KBM-7 (cell line): ENCODE results near the gene DES.
A peak's percentile ranks its signal among the peaks of the same experiment; 100 is the strongest.

Experiments used
- DNase-seq: peaks from one replicate; pipeline ENCODE4 v3.0.0-alpha.2; 2015
- in situ Hi-C: fragments of 300-500 bp; cut with MboI; formaldehyde crosslinking; loops from 2 replicates; pipeline ENCODE4 v1.14.3; 2020; ENCODE audit warnings: low sequenced_read_pairs, low pct_unique_long_range_greater_than_20kb, mixed read lengths

Gene DES

DNA sequence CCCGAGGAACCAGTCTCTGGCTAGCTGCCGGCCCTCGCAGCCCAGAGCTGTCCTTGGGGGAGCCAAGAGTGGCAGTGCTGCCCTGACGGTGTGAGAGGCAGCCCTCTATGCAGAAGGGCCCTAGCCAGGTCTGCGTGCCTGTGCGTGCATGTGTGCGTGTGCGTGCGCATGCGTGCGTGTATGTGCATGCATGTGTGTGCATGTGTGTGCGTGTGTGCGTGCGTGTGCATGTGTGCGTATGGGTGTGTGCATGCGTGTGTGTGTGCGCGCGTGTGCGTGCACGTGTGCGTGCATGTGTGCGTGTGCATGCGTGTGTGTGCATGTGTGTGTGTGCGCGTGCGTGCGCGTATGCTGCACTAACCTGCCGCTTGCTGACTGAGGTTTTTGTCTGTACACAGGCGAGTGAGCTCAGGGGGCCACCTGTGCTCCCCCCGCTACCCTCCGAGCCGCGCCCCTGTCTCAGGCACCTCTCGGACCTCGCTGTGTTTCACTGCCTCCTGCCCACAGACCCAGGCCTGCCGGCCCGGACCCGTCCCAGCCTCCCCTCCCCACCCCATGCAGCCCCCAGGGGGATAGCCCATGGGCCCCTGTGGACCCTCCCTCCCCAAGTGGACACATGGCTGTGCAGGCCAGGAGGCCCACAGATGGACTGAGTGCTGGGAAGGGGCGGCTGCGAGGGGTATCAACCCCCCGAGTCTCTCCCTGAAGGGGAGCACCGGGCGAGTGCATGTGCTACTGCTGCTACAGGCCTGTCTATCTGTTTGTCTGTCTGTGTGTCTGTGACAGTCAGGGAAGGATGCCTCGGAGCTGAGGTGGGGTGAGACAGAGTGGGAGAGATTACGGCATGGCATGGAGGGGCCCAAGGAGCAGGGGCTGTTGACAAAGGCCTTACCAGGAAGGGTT lies 47.7 kb downstream of the DES start:
- in situ Hi-C loops: no loop called here
- DNase-seq: no peak

DNA sequence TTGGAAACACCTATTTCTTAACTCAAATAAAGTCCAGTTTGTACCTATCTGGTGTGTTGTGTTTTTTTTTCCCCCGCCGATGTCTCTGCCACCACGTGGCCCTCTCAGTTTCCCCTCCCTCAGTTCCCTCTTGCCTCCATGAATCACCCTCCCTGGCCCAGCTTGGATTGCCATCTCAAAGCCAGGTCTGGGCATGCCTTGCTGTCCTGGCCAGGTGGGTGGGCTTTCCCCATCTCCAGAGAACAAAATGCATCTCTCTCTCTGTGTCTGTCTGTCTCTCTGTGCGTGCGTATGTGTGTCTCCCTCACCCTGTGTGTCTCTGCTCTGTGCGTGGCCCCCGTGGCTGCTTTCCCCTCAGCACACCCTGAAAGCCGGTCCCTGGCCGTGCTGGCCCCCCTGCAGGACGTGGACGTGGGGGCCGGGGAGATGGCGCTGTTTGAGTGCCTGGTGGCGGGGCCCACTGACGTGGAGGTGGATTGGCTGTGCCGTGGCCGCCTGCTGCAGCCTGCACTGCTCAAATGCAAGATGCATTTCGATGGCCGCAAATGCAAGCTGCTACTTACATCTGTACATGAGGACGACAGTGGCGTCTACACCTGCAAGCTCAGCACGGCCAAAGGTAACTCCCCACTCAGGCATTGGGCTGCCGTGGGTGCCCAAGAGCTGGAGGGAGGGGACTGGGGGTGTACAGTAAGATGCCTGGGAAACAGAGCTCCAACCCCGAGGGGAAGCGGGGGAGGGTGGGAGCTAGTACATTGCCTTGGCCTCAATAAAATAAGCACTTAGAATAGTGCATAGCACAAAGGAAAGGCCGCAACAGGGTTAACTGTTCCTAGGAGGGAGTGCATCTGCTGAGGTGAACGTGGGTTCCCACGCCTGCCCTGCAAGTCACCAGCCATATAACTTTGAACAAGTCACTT lies 48.9 kb downstream of the DES start:
- no peak for DNase-seq
- in situ Hi-C loops: no loop called here

DNA sequence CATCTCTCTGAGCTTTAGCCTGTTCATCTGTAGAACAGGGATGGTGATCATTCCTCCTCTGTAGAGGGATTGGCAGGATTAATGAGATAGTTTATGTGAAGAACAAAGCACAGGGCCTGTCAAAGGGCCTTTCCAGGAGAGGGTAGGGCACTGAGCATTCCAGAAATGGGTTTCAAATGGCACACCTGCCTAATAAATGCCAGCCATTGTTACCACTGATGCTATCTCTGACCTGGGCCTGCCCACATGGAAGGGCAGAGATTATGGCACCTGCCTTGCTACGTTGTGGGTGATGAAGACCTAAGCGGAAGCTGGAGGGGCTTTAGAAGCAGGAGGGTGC lies 49.5 kb downstream of the DES start:
- DNase-seq: no peak
- in situ Hi-C loops: no loop called here

DNA sequence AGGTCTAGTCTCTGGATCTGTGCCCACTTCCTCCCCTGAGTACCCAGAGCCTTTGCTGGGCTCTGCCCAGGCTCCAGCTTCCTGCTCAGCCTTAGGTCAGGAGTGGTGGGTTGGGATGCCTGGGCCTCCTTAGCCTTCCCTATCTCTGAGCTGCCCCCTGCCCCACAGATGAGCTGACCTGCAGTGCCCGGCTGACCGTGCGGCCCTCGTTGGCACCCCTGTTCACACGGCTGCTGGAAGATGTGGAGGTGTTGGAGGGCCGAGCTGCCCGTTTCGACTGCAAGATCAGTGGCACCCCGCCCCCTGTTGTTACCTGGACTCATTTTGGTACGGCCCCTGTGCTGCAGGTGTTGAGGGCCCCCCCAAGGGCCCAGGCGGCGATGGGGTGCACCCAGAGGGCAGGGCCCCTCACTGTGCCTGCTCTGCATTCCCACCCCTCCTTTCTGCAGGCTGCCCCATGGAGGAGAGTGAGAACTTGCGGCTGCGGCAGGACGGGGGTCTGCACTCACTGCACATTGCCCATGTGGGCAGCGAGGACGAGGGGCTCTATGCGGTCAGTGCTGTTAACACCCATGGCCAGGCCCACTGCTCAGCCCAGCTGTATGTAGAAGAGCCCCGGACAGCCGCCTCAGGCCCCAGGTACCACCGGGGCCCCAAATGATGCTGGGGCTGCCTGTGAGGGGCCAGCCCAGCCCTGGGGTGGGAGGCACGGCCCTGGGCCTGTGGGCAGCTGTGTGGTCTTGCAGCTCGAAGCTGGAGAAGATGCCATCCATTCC lies 50.4 kb downstream of the DES start:
- DNase-seq: no peak
- in situ Hi-C loops: no loop called here

DNA sequence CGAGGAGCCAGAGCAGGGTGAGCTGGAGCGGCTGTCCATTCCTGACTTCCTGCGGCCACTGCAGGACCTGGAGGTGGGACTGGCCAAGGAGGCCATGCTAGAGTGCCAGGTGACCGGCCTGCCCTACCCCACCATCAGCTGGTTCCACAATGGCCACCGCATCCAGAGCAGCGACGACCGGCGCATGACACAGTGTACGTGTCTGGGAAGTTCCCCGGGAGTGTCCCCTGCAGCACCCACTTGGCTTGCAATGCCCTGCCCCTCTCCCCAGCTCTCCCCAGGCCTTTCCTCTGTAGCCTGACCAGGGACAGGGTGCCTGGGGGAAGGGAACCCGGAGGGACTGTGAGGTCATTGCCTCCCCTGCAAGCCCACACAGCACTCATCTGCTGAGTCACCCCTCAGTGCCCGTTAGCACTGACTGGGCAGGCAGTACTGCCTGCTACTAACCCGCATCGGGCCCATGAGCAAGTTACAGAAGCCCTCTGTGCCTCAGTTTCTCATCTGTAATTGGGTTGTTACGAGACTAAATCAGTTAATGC lies 51.1 kb downstream of the DES start:
- in situ Hi-C loops: no loop called here
- no peak for DNase-seq

DNA sequence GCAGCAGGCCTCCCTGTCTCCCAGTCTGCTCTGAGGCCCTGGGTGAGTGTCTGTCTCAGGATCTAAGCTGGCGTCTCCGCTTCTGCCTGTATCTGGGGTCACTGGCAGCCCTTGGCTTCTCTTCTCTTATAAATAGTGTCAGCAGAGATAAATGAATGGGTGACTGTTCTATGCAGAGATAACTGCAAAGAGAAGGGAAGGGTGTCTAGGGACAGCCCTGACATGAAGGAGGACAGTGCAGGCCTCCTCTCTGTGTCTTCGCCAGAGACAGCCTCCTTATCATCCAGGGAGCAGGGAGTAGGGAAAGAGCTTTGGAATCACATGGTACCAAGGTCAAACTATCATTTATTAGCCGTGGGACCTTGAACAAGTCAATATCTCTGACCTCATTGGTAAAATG lies 52.3 kb downstream of the DES start:
- DNase-seq: no peak

DNA sequence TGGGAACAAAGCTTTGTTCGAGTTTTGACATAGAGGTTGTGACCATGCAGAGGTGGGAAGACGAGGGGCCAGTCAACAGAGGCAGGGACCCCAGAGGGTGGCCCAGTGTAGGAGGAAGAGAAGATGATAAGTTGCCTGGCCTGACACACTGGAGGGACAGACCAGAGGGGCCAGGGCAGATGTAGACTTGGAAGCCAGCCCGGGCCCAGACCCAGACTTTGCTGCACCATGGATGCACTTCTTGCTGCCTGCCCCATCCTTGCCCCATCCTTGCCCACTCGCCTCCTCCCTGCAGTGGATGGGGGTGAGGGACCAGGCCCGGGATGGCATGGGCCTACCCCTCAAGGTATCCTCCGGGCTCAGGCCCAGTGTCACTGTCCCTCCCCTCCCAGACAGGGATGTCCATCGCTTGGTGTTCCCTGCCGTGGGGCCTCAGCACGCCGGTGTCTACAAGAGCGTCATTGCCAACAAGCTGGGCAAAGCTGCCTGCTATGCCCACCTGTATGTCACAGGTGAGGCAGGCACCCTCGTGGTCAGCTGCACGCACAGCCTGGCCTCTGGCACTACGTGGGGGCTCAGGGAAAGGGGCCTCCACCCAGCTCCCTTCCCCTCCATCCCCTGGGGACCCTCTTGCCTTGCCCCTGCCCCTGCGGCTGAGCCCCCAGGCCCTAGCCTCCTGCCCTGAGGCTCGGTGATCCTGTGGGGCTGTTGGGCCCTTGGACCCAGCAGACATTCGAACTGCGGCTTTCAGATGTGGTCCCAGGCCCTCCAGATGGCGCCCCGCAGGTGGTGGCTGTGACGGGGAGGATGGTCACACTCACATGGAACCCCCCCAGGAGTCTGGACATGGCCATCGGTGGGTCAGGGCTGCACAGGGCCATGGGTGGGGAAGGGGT lies 53.5 kb downstream of the DES start:
- in situ Hi-C loops: no loop called here

More for the DNA sequence above, 52.3 kb downstream of the DES start:
- in situ Hi-C loops: no loop called here

DNA sequence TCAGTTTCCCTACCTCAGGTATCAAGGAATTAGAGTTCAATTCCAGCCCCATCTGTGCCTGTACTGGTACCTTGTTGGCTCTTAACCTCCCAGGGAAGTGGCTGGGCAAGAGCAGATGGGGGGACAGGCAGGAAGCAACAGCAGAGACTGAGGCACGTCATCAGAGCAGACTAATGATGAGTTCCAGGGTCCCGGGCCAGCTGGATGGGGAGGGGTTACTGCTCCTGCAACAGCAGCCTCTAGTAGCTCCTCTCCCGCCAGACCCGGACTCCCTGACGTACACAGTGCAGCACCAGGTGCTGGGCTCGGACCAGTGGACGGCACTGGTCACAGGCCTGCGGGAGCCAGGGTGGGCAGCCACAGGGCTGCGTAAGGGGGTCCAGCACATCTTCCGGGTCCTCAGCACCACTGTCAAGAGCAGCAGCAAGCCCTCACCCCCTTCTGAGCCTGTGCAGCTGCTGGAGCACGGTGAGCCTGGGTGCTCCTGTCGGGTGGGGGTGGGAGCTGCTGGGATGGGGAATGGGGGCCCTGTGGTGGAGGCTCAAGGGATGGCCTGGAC lies 54.5 kb downstream of the DES start:
- DNase-seq: no peak
- in situ Hi-C loops: no loop called here

More for the DNA sequence above, 53.5 kb downstream of the DES start:
- no peak for DNase-seq

DNA sequence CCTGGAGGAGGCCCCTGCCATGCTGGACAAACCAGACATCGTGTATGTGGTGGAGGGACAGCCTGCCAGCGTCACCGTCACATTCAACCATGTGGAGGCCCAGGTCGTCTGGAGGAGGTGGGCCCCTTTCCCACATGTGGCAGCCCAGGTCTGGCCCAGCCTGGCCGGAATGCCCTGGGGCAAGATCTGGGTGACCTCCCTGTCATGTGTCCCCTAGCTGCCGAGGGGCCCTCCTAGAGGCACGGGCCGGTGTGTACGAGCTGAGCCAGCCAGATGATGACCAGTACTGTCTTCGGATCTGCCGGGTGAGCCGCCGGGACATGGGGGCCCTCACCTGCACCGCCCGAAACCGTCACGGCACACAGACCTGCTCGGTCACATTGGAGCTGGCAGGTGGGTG lies 55.3 kb downstream of the DES start:
- in situ Hi-C loops: no loop called here

DNA sequence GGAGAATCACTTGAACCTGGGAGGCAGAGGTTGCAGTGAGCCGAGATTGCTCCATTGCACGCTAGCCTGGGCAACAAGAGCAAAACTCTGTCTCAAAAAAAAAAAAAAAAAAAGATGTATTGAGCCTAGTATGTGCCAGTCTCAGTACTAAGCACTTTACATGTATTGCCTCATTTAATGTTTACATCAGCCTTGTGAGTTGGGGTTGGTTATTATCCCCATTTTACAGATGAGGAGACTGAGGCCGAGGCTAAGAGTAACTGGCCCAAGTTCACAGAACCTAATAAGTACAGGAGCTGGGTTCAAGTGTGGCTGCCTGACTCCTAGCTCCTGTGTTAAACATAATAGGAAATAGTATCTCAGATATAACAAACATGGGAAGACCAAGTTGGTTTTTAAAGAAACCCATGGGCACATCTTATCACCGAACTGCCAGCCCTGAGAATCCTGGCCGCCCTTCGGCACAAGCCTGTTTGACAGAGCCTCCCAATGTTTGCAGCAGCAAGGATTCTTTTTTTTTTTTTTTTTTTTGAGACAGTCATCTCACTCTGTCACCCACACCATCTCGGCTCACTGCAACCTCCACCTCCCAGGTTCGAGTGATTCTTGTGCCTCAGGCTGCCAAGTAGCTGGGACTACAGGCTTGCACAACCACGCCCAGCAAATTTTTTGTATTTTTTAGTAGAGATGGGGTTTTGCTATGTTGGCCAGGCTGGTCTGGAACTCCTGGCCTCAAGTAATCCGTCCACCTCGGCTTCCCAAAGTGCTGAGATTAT lies 56.3 kb downstream of the DES start:
- in situ Hi-C loops: no loop called here

More for the DNA sequence above, 55.3 kb downstream of the DES start:
- no peak for DNase-seq

DNA sequence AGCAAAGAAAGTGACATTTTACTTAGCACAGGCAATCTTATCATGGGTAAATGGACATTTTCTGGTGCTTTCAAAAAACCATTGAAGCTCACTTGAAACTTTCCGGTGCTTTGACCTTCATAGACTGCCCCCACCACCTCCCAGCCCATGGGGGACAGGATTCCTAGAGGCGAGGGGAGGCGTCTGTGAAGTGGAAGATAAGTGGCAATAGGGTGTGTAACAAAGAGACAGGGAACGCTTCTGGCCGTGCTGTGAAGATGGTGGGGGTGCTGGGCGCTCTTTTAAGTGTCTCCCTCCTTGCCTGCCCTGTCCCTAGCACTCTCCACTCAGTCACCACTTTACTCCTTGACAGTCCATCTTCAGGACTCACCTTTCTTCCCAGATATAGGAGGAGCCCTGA lies 57.1 kb downstream of the DES start:
- in situ Hi-C loops: no loop called here
- DNase-seq: no peak

More for the DNA sequence above, 56.3 kb downstream of the DES start:
- DNase-seq: no peak

DNA sequence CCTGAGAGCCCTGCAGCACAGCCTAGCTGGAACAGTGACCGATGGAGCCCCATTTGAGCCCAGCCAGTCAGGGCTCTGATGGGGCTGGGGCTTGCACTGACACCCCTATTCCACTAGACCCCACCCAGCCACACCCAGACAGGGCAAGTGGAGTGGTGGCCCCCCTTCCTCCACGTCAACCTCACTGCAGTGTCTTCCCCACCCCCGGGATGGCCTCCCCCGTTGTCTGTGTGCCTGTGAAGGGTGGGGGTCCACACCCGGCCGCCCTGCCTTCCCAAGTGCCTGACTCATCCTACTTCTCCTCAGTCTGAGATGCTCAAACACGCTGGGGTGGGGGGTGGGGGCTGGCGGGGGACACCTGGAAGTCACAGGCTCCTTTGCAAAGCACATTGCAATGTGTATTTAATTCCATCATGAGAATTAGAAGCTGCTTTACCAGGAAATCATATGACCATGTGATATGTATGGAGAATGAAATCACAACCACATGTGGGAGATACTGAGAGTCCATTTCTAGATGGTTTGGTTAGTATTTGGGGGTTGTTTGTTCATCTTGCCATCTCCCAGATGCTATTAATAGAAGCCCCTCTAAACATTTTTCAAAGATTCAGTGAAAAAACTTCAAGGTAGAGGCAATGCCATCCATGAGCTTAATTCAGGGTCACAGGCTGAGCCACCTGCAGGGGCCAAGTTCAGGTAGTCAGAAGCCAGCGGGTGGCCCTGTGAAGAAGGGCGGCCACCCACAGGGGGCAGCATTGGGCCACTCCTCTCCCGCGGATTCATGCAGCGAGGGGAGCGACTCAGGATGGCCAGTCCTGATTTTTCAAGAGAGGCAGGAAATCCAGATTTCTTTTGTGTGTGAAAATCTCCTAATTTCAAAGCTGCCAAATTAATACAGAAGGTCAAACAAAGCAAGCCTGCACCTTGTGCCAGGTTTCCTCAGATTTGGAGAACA lies 57.8 kb downstream of the DES start:
- in situ Hi-C loops: no loop called here
- peak; percentile 78 for DNase-seq
